Esophagus squamous epithelium (tissue), 4 donors: Measurements from ENCODE around the gene MFSD6L.

Experiments used
- CTCF ChIP-seq, 6 experiments: fragments of 450-650 bp in 4 of 6; fragments of 200-600 bp in 2 of 6; sonication (generic) in 2 of 6; IDR thresholded peaks; one replicate each; pipeline ENCODE4 v1.5.1; 2016 to 2019; ENCODE audit warnings: antibody characterized with exemption in 6 of 6, mild to moderate bottlenecking in 4 of 6, moderate library complexity in 4 of 6
- POLR2A ChIP-seq, 4 donors: fragments of 450-650 bp; IDR thresholded peaks; one replicate each; pipeline ENCODE4 v1.6.1; 2017; ENCODE audit warnings: antibody characterized with exemption in 4 of 4, mild to moderate bottlenecking in 4 of 4, moderate library complexity in 3 of 4

- TF ChIP-seq CTCF (IDR thresholded peaks at IDR 0.05) (no peak), POLR2A (IDR thresholded peaks at IDR 0.05) (no peak)
Measured at GRCh38 chr17:8820311-8821010, 21.3 kb upstream of the MFSD6L start.
